MV-4-11 (cell line): ENCODE results near the gene ADD3.
"Not testable (repeated sequence)": the region's sequence is repeated elsewhere in the genome, so short reads cannot be mapped to it uniquely, and the experiment has no call there.

Experiments used
- DNase-seq: peaks from one replicate; lab custom pipeline; 2025; lab: John Stamatoyannopoulos, UW

ADD3 gene

DNA sequence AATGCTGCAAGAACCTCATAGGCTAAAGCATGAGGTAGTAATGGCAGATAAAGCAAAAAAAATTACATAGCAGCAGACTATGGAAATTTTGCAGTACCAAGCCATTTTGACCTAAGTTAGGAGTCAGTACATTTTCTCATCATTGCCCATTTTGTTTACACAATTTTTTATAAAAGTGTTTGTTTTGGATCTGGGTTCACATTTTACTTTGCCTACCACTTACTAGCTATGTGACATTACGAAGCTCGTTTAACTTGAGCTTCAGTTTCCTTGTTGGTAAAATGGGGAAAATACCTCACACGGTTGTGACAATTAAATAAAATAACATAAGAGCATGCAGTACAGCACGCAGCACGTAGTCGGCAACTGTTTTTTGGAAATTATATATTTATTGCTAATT, 99.6 kb downstream of the ADD3 start:
- no peak for DNase-seq

DNA sequence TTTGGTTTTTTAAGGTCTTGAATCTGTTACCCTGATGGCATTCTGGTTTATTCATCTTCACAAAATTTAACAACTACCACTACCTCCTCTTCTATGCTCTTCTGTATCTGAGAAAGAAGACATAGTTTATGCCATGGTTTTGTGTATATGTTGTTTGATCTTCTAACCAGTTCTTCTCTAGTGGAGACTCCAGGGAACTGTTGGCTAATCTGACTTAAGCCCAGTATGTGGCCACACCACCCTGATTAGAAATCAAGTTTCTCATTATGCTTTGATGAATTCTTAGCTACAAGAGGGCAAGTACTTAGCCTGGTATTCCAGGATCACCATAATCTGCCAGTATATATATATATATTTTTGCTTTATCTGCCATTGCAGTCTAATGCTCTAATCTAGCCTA, 100.1 kb downstream of the ADD3 start:
- DNase-seq = no peak

DNA sequence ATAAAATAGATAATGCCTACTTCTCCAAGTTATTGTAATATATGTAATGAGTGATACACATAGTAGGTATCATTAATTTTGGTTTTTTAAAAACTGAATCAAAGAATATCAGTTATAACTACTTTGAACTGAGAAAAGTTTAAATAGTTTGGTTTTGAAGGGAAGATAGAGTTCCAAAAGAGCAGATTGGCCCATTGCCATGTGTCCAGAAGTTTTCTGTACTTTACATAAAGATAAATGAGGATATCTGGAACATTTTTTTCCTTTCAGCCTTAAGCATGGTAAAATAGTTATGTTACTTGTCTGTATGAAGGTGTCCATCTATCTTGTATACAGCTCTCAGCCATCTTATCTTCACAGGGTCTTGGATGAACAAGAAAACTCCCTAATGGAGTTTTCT, 101.7 kb downstream of the ADD3 start:
- DNase-seq = no peak

DNA sequence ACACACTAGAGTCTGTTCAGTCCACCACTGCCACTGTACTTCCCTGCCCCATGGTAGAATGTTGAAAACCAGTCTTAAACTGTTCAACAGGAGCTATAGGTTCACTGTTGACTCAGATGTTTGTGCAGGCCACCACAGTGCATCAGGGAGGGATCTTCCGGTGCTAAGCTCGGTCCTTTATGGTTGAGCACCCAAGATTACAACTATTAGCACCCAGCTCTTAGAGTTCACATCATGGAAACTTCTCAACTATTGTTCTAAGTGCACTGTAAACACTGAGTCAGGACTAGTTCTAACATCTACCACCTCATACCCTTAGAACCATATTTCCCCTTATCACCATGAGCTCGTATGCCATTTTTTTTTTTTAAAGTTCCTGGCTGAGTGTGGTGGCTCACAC, 102.6 kb downstream of the ADD3 start:
- DNase-seq = no peak

DNA sequence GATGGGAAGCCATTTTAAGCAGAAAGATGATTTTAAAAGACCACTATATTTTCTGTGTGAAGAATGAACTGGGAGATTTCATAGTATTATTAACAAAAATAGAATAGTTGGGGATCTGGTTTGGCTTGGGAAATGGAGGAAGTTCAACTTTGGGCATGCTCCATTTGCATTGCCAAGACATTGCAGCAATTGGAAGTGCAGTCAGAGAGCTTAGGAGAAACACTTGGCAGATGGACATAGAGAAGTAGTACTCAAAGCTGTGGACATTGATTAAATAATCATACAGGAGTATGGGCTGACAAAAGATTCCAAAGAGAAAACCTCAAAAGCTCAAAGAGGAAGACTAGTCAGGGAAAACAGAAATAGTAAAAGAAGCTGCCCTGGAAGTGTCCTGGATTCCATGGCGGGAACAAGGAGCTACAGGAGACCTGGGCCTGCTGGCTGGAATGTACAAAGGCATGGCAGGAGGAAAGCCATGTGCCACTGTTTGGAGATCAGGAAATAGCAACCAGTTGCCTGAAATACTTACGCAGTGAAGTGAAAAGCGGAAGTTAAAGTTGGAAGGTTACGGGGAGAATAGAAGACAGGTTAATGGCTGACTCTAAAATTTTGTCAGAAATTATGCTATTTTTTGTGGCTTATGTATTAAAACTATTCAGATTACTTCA, 106.0 kb downstream of the ADD3 start:
- peak; percentile 59 for DNase-seq

DNA sequence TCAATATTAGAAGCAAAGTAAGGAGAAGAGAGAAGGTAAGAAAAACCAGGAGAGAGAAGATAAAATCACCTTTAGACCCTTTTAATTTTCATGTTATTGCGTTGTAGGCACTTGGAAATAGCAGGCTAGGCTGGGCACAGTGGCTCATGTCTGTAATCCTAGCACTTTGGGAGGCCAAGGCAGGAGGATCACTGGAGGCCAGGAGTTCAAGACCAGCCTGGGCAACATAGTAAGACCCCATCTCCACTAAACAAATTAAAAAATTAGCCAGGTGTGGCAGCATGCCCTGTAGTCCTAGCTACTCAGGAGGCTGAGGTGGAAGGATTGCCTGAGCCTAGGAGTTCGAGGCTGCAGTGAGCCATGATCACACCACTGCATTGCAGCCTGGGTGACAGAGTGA, 106.9 kb downstream of the ADD3 start:
- not testable (repeated sequence) for DNase-seq

DNA sequence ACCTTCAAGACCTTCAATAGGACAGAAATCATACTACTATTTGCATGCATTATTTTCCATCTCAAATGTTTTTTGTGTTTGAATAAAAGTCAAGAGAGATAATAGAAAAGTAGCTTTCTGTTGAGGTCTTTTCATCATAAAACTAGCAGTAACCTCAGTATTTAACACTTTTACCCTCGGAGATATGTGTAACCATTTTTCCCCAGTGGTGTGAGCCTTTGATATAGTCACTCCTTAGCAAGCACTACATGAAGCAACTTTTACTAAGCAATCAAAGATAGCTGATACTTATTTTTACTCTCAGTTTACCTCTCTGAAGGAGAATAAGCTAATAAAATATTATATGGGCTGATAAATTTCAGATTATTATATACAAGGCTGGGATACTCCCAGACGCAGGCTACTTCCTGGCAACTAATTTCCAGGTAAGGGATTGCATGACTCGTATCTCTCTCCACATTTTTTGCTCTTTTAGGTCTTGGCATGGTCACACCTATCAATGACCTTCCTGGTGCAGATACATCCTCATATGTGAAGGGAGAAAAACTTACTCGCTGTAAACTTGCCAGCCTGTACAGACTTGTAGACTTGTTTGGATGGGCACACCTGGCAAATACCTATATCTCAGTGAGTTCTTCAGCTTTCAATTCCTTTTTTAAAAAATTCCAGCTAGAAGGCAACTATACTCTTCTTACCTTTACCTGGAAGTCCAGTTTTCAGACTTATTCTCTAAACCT, 108.2 kb downstream of the ADD3 start:
- no peak for DNase-seq

DNA sequence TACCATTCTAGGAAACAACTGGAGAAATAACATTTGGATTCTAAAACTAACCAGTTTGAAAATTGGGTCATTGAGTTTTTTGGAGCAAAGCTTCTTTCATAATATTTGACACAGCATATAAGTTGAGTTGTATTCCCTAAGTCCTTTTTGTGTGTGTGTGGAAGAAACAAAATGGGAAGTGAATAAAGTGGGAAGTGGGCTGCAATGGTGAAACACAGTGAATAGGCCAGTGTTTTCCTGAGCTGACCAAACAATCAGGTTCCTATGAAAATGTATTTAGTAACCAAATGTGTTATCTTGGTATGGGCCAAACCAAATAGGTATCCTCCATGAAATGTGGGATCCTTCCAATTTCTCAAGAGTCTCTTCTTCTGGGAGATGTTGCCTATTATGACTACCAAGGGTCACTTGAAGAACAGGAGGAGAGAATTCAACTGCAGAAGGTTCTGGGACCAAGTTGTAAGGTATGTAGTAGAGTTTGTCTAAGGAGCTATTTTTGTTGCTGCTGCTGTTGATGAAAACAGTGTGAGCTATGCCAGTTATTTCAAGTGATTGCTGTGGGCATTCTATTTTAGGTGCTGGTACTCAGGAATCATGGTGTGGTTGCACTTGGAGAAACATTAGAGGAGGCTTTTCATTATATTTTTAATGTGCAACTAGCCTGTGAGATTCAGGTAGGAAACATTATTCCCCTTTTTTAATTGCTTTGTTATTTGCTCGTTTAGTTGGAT, 111.3 kb downstream of the ADD3 start:
- peak; percentile 19 for DNase-seq

DNA sequence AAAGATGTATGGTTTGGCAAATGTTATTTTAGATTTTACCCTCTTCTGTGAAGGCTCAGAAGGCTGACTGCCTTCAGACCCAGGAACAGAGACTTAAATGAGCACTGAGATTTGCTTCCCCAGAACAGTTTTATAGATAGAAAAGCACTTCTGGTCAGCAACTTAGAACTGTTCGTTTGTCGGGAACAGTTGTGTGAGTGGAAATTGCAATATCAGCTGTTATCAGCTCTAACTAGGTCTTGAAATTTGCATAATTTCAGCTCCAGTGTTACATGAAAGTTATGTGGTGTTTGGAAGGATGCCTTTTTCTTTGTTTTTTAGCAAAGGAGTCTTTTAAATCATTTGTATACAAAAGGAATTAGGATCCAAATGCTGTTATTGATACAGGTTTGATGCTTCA, 115.8 kb downstream of the ADD3 start:
- DNase-seq = no peak

DNA sequence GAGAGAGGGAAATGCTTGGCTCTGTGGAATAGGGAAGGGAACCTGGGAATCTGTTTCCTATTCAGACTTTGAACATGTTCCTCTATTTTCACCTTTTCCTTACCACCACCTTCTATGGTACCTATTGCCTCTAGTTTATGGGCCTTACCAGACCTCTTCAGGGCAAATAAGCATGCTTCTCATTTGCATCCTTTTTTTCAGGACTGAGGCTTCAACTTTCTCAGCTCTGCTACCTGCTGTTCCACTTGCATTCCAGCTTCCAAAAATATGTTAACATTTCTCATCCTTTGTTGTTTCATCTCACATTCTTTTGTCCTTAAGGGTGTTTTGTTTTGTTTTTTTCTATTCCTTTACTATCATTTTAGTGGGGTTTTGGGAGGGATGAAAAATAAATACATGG, 121.7 kb downstream of the ADD3 start:
- no peak for DNase-seq

DNA sequence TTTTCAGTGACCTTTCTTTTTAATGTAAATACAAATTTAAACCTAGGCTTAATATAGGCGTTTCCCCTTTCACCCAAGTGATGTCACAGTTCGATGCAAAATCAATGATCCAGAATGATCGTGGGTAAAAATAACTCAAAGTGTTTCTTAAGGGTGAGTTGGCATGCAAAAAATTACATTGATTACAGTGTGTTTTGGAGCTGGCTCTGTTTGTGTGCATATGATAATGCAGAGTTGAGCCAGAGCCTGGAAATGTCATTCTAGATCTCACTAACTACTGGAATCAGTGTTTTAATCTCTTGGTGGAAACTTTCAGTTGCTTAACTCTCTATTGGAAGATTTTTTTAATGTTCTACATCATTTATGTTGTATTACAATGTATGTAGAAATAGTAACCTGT, 127.1 kb downstream of the ADD3 start:
- DNase-seq = no peak

DNA sequence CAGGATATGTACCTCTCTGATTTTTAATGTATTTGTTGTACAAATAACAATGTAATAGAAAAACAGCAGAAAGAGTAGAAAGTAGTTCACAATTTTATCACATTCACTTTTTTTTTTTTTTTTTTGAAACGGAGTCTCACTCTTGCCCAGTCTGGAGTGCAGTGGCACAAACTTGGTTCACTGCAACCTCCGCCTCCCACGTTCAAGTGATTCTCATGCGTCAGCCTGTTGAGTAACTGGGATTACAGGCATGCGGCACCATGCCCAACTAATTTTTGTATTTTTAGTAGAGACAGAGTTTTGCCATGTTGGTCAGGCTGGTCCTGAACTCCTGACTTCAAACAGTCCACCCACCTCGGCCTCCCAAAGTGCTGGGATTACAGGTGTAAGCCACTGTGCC, 128.1 kb downstream of the ADD3 start:
- DNase-seq = peak; percentile 20

DNA sequence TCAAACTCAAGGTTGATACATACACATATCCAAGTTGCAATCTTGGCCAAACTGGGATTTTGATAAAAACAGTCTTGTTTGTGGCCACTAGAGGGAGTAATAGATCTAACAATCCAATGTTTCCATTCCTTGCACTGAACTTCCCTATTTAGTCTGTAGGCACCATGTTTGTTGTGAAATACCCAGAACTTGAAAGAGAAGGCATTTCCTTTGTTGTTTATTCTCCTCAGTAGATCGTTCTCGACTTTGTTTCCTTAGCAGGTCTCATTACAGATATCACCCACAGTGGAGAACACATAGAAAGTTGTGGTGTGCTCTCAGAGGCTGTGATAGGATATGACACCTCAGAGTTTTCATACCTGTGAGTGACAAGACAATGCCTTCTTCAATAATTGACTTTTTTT, 129.4 kb downstream of the ADD3 start:
- peak; percentile 89 for DNase-seq

DNA sequence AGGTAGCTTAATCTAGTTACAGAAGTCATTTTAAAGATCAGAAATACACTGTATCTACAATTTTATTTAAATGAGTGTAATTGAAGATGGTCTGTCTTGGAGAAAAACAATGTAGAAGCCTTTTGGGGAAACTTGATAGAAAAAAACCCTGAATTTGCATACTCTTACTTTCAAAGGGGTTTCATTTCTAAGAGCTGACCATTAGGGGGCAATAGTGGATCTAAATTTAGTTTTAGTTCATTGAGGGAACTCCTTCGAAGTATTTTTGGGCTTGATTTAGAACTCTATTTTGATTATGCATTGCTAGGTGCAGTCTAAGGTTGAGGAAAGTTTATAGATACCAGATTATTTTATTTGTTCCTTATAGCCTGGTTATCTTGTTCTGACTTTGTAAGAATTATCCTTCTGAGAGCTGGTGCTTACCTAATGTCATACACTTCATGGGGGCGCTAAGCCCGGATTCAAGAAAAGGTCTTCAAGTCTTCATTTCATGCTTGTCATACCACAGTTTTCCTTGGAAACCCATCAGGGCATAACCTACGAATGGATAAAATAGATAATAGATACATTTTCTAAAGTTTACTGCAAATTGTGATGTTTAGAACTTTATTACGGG, 130.5 kb downstream of the ADD3 start:
- peak; percentile 86 for DNase-seq

DNA sequence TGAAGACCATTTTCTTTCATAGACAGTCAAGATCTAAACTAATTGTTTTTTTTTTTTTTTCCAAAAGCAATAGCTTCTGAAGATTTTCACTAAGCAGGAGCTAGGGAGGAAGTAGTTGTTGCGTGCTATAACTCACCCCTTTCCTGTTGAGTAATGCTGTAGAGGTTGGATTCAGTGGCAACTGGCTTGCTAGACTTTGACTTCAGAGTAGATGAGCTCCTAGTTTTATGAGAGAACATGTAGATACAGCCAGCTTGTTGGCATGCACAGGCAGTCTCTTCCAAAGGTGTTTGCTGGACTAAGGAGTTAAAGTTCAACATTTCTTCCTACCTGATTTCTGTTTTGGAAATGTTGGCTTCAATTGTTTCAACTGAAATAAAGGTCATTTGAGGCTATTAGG, 133.4 kb downstream of the ADD3 start:
- peak; percentile 95 for DNase-seq

DNA sequence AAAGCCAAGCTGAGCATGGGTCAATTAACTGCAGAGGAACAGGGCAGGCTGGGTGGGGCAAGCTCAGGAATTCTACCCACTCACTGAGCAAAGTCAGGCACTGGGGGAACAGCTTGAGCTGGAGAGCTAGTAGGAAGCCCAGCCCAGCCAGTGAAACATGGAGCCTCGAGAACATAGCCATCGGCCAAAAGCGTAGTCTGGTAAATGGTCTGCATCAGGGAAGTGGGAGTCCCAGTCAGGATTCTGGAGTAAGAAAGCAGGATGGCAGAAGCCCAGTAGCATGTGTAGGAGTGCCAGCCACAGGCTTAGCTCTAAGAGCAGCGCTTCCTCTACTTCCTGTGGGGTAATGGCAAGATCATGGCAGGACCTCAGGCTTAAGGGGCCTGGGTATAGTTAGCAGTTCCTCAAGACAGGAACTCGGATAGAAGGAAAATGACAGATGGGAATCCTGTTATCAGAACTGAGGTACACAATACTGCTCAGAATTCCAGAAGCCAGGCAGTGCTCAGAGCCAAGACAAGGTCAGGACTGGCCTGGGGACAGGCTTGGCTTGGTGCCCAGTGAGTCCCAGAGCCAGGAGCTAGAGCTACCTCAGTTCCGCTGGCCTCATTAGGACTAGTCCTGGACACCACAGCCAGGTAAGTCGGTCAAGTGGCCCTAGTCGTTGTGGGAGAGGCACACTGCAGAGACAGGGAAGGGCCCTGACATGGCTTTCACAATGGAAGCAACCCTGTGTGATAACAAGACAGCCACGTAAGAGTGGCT, 134.3 kb downstream of the ADD3 start:
- DNase-seq = peak; percentile 95

DNA sequence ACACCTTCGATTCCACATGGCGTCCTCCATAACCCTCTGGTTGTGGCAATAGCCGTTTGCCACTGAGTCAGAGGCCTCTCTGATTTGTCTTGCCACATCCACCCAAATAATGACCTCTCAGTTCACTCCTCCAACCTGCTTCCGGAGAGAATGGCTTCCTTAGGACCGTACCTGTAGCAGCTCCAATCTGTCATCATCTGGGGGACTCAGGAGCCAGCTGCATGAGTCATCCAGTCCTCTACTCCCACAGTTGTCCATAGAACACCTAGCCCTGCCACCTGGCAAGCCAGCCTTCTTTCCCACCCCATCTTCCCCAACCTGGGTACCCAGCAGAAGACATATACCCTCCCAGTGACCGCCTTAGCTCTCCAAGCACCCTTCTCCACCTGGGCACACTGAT, 135.2 kb downstream of the ADD3 start:
- DNase-seq = no peak

DNA sequence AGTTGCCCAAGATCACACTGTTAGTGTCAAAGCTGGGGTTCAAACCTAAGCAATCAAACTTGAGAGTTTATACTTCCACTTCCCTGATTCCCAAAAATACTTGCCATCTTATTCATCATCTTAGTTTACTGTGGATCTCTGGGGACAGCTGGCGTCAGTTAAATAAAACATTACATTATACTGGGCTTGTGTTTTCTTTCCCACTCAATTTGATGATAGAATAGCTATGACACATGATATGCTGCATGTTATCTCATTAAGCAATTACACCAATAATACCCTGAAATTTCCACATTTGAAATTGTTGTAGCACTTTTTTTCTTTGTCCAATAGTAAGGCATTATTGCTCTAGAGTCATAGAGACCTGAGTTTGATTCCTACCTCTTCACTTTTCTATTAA, 136.7 kb downstream of the ADD3 start:
- DNase-seq = peak; percentile 28

DNA sequence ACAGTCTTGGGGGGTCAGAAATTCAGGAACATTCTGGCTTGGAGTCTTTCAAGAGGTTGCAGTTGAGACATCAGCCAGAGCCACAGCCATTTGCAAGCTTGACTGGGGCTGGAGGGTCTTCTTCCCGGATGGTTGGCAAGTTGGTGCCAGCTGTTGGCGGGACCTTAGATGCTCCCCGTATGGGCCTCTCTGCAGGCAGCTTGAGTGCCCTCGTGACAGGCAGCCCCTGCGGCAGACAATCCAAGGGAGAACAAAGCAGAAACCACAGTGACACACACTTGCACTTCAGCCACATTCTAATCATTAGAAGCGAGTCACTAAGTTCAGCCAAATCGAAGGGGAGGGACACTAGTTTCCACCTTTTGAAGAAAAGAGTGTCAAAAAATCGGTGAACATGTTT, 140.2 kb downstream of the ADD3 start:
- peak; percentile 79 for DNase-seq

DNA sequence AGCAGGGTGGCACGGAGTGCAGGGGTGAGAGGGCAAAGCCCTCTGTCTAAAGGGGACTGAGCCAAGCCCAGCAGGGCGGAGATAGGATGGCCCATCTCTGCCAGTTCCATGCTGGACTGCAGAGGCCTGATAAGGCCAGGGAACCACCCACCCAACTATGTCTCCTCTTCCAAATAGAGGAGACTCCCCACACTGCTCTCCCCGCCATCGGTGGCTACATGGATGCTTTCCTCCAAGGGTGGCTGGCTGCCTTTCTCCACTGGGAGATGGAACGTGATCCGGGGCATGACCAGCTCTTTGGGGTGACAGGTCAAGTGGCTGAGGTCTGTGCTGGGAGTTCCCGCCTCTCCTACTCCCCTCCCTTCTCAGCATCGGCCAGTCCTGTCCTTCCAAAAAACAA, 141.5 kb downstream of the ADD3 start:
- DNase-seq = no peak

DNA sequence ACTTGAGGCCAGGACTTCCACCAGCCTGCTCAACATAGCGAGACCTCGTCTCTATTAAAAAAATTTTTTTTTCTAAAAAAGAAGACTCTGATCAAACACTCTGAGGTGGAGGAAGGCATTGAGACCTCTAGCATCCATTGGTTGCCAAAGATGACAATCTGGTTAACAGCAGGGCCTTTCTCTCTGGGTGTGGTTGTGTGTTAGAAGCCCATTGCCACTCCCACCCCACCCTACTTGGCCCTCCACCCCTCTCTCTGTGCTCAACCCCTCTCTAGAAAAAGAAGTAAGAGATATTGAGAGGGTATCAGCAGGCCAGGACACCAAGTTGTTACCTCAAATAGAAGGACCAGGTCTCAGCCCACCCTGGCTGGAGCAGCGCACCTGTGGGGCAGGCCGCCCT, 142.3 kb downstream of the ADD3 start:
- no peak for DNase-seq

DNA sequence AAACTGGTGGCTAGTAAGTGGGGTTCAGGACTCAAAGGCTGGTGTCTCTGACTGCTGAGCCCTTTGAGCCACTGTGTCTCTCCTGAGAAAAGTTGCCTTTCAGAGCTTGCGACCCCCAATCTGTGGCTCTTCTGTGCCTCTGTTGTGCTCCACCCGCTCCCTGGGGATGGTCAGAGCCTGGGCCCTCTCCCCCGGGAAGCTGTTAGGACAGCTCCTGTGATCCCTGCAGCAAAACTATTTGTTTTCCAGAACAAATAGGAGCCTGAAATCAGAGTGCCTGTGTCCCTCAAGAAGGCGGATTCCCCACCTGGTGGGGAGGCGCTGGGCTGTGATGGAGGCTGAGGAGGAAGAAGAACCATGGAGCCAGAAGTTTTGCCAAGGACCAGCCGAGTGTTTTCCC, 143.2 kb downstream of the ADD3 start:
- no peak for DNase-seq
